Smooth muscle cell (in vitro differentiated cells): ENCODE results near the gene PCSK6. TPM values are rescaled to one million over a fixed set of nuclear protein-coding genes. Genes with fewer than 3 reads are reported as not detected.
A peak's percentile ranks its signal among the peaks of the same experiment; 100 is the strongest.

Experiments used
- DNase-seq: peaks from one replicate; lab custom pipeline; 2025; ENCODE audit not compliant: unreplicated experiment; lab: John Stamatoyannopoulos, UW
- H2AFZ ChIP-seq: fragments of 200-600 bp; sonication (generic); 2 replicates; pipeline ENCODE4 v1.6.0; 2016; ENCODE audit warnings: antibody characterized with exemption, low read depth, mild to moderate bottlenecking
- H3F3A ChIP-seq: fragments of 200-600 bp; sonication (generic); 2 replicates; pipeline ENCODE4 v1.6.0; 2017; ENCODE audit warnings: antibody characterized with exemption, low read depth
- H3K27ac ChIP-seq: fragments of 200-600 bp; sonication (generic); 2 replicates; pipeline ENCODE4 v1.5.1; 2016; ENCODE audit warnings: low read depth, mild to moderate bottlenecking
- H3K27me3 ChIP-seq: fragments of 200-600 bp; sonication (generic); 2 replicates; pipeline ENCODE4 v1.6.1; 2016; ENCODE audit warnings: low read depth, mild to moderate bottlenecking
- H3K36me3 ChIP-seq: fragments of 200-600 bp; sonication (generic); 2 replicates; pipeline ENCODE4 v1.5.1; 2016; ENCODE audit warnings: low read depth
- H3K4me1 ChIP-seq: fragments of 200-600 bp; sonication (generic); 2 replicates; pipeline ENCODE4 v1.5.1; 2016; ENCODE audit warnings: low read depth
- H3K4me2 ChIP-seq: fragments of 200-600 bp; sonication (generic); 2 replicates; pipeline ENCODE4 v1.6.0; 2016; ENCODE audit warnings: mild to moderate bottlenecking
- H3K4me3 ChIP-seq: fragments of 200-600 bp; sonication (generic); 2 replicates; pipeline ENCODE4 v1.5.1; 2016; ENCODE audit warnings: mild to moderate bottlenecking
- H3K79me2 ChIP-seq: fragments of 200-600 bp; sonication (generic); 2 replicates; pipeline ENCODE4 v1.6.0; 2016; ENCODE audit warnings: low read depth, mild to moderate bottlenecking
- H3K9ac ChIP-seq: fragments of 200-600 bp; sonication (generic); 2 replicates; pipeline ENCODE4 v1.6.0; 2016; ENCODE audit warnings: low read depth
- H3K9me3 ChIP-seq: fragments of 200-600 bp; sonication (generic); replicated peaks from 2 replicates; pipeline ENCODE4 v1.5.1; 2016; ENCODE audit warnings: low read depth
- H4K20me1 ChIP-seq: fragments of 200-600 bp; sonication (generic); 2 replicates; pipeline ENCODE4 v1.6.0; 2016; ENCODE audit warnings: low read depth
- CTCF ChIP-seq: fragments of 200-600 bp; sonication (generic); IDR thresholded peaks from 2 replicates; pipeline ENCODE4 v1.5.1; 2017; ENCODE audit warnings: borderline replicate concordance, mild to moderate bottlenecking, antibody characterized with exemption; ENCODE audit not compliant: insufficient read depth, poor library complexity, severe bottlenecking
- WGBS: methylation state at CpG from one replicate; pipeline ENCODE4 v1.1.7; 2016; ENCODE audit warnings: low lambda C conversion rate; 5-methylcytosine and 5-hydroxymethylcytosine counted together
- polyA plus RNA-seq: library from polyadenylated mRNA; unstranded; fragments of >200 nt; fragmentation: Nextera tagmentation; extraction: Ambion mirVana; gene quantifications from 2 replicates; pipeline ENCODE4 v1.2.1, GENCODE V29; 2016
- total RNA-seq: library from RNA; depleted of rRNA; stranded (reverse); fragments of >200 nt; gene quantifications from 2 replicates; pipeline ENCODE4 v1.2.3, GENCODE V29; 2014

PCSK6 gene
- total RNA-seq (17.5 and 21.2 TPM in 2 replicates), polyA plus RNA-seq (17.4 and 17.5 TPM in 2 replicates)

GRCh38 chr15:101489599-101490407 lies at the start of gene PCSK6:
Gene PCSK6, minus strand, starts transcription at chr15:101489707. Its CDS starts 37 bp downstream, at chr15:101489670.
- Histone ChIP-seq H3K27ac (no peak within 1 kb of the TSS), H4K20me1 (no peaks in the 10 kb centered on the region), H3K79me2 (no peaks in the 10 kb centered on the region), H3K36me3 (no peaks in the 10 kb centered on the region), H3K4me3 (peak within 1 kb of the TSS; percentile 45), H3K9me3 (no peaks in the 10 kb centered on the region), H3K4me2 (peak within 1 kb of the TSS; percentile 82), H2AFZ (no peak within 1 kb of the TSS), H3K4me1 (peaks cover 7% of the 10 kb centered on the region), H3K9ac (no peak within 1 kb of the TSS), H3F3A (peaks cover 5% of the 10 kb centered on the region), H3K27me3 (peaks cover 17% of the 10 kb centered on the region)
- no peak for DNase-seq
- WGBS, result 40% methylated on average over 37 of the region's 111 CpGs
- TF ChIP-seq CTCF, result no peak

GRCh38 chr15:101538996-101539395 lies 49.5 kb upstream of the PCSK6 start:
- no peak for TF ChIP-seq CTCF
- DNase-seq, result no peak
- Histone ChIP-seq H2AFZ (no peak overlapping the region), H4K20me1 (no peaks in the 10 kb centered on the region), H3K9ac (no peak overlapping the region), H3K79me2 (no peaks in the 10 kb centered on the region), H3K4me1 (peaks cover 3% of the 10 kb centered on the region), H3F3A (no peaks in the 10 kb centered on the region), H3K27me3 (no peaks in the 10 kb centered on the region), H3K4me2 (no peak overlapping the region), H3K27ac (no peak overlapping the region), H3K9me3 (no peaks in the 10 kb centered on the region), H3K36me3 (no peaks in the 10 kb centered on the region), H3K4me3 (no peak overlapping the region)
- 88% methylated on average over 5 of the region's 5 CpGs for WGBS

- Histone ChIP-seq H3K9me3 (no peaks in the 10 kb centered on the region), H3K27ac (no peak overlapping the region), H3K79me2 (no peaks in the 10 kb centered on the region), H3K9ac (no peak overlapping the region), H3K27me3 (no peaks in the 10 kb centered on the region), H3K4me3 (no peak overlapping the region), H3K36me3 (no peaks in the 10 kb centered on the region), H3K4me1 (peaks cover 3% of the 10 kb centered on the region), H2AFZ (no peak overlapping the region), H3K4me2 (no peak overlapping the region), H3F3A (no peaks in the 10 kb centered on the region), H4K20me1 (no peaks in the 10 kb centered on the region)
- no peak for DNase-seq
- TF ChIP-seq CTCF, result no peak
- 89% methylated on average over 3 of the region's 3 CpGs for WGBS
Measured at GRCh38 chr15:101538177-101538576, 48.7 kb upstream of the PCSK6 start.
